Endodermal cell (in vitro differentiated cells): ENCODE results near the gene ABLIM1. TPM values are rescaled to one million over a fixed set of nuclear protein-coding genes. Genes with fewer than 3 reads are reported as not detected.

ENCODE experiments used
- DNase-seq: peaks from one replicate; pipeline ENCODE4 v3.0.0-alpha.2; 2017
- H3K27ac ChIP-seq: 2 replicates; pipeline ENCODE4 v1.5.1; 2013; ENCODE audit warnings: mild to moderate bottlenecking, low read depth, low read length, moderate library complexity
- H3K27me3 ChIP-seq: 2 replicates; pipeline ENCODE4 v1.6.1; 2013; ENCODE audit warnings: mild to moderate bottlenecking, low read length, moderate library complexity; ENCODE audit not compliant: insufficient read depth, control insufficient read depth, poor library complexity, severe bottlenecking
- H3K36me3 ChIP-seq: 2 replicates; pipeline ENCODE4 v1.7.0; 2013; ENCODE audit warnings: mild to moderate bottlenecking, low read length, moderate library complexity; ENCODE audit not compliant: control insufficient read depth, insufficient read depth
- H3K4me1 ChIP-seq: one replicate; pipeline ENCODE4 v1.7.0; 2013; ENCODE audit warnings: low read length; ENCODE audit not compliant: control insufficient read depth, insufficient read depth
- H3K4me3 ChIP-seq: 2 replicates; pipeline ENCODE4 v1.5.1; 2013; ENCODE audit warnings: mild to moderate bottlenecking, low read length, moderate library complexity
- H3K9ac ChIP-seq: 2 replicates; pipeline ENCODE4 v1.6.1; 2013; ENCODE audit warnings: mild to moderate bottlenecking, low read length, moderate library complexity; ENCODE audit not compliant: poor library complexity, severe bottlenecking; ENCODE audit errors: extremely low read depth
- H3K9me3 ChIP-seq: 2 replicates; pipeline ENCODE4 v1.6.1; 2013; ENCODE audit warnings: mild to moderate bottlenecking, low read length, moderate library complexity; ENCODE audit not compliant: control insufficient read depth
- H3K27ac Mint-ChIP-seq: 2 replicates; pipeline ENCODE4 v1.8.0; 2020; ENCODE audit warnings: mixed read lengths
- H3K27me3 Mint-ChIP-seq: 2 replicates; pipeline ENCODE4 v1.8.0; 2021; ENCODE audit warnings: mild to moderate bottlenecking, mixed read lengths; ENCODE audit not compliant: insufficient read depth
- H3K36me3 Mint-ChIP-seq: 2 replicates; pipeline ENCODE4 v1.8.0; 2020; ENCODE audit warnings: low read depth, mixed read lengths
- H3K4me1 Mint-ChIP-seq: 2 replicates; pipeline ENCODE4 v1.8.0; 2020; ENCODE audit warnings: mixed read lengths
- H3K4me3 Mint-ChIP-seq: 2 replicates; pipeline ENCODE4 v1.8.0; 2020; ENCODE audit warnings: mild to moderate bottlenecking, moderate library complexity, mixed read lengths
- H3K9me3 Mint-ChIP-seq: 2 replicates; pipeline ENCODE4 v1.8.0; 2020; ENCODE audit warnings: mild to moderate bottlenecking, mixed read lengths
- CTCF ChIP-seq: fragments of 200-600 bp; sonication (generic); conservative IDR thresholded peaks from 2 replicates; pipeline ENCODE4 v1.5.0; 2021; ENCODE audit warnings: antibody characterized with exemption, mild to moderate bottlenecking
- WGBS, 2 experiments: methylation state at CpG; one replicate each; pipeline versions ENCODE4 v1.1.5 to v1.1.7; 2013; ENCODE audit warnings: missing lambda C conversion rate in 2 of 2, mixed read lengths in 1 of 2; ENCODE audit not compliant: insufficient coverage in 1 of 2, insufficient read length in 1 of 2; 5-methylcytosine and 5-hydroxymethylcytosine counted together
- total RNA-seq, 2 donors: library from RNA; stranded (reverse); fragmentation: NEBNext Ultra II Directional in 1 of 2; extraction: Animal tissue kit (Norgen Biotek cat#: 25700) in 1 of 2; gene quantifications; 2 replicates in 1 of 2; 3 replicates in 1 of 2; pipeline ENCODE4 v1.2.1, GENCODE V29; 2021

The ABLIM1 gene
- total RNA-seq, 2 donors from 2014 or later = 39.3 to 49.3 TPM

GRCh38 chr10:114499116-114499515 is 159.0 kb downstream of the ABLIM1 start:
- Histone ChIP-seq H3K9ac (no peak overlapping the region), H3K36me3 (peaks cover 6% of the 10 kb centered on the region), H3K27ac (no peak overlapping the region), H3K27me3 (no peaks in the 10 kb centered on the region), H3K4me1 (no peaks in the 10 kb centered on the region), H3K4me3 (no peak overlapping the region), H3K9me3 (no peaks in the 10 kb centered on the region)
- no peaks in the 10 kb centered on the region for H3K4me1 Mint-ChIP-seq
- H3K36me3 Mint-ChIP-seq = peaks cover 5% of the 10 kb centered on the region
- DNase-seq = no peak
- no peak for TF ChIP-seq CTCF
- H3K4me3 Mint-ChIP-seq = no peak overlapping the region
- no peak overlapping the region for H3K27ac Mint-ChIP-seq
- 80 to 94% methylated on average over 1 to 2 of the region's 2 CpGs for WGBS, 2 experiments
- H3K9me3 Mint-ChIP-seq = no peaks in the 10 kb centered on the region
- H3K27me3 Mint-ChIP-seq = no peaks in the 10 kb centered on the region

- H3K36me3 ChIP-seq = peaks cover 6% of the 10 kb centered on the region
Measured at GRCh38 chr10:114498413-114499111, 159.5 kb downstream of the ABLIM1 start.

GRCh38 chr10:114495303-114495702 is 162.8 kb downstream of the ABLIM1 start:
- Histone ChIP-seq H3K36me3 (peaks cover 6% of the 10 kb centered on the region), H3K27ac (no peak overlapping the region), H3K4me1 (no peaks in the 10 kb centered on the region), H3K9me3 (no peaks in the 10 kb centered on the region), H3K27me3 (no peaks in the 10 kb centered on the region), H3K4me3 (no peak overlapping the region), H3K9ac (no peak overlapping the region)
- Mint-ChIP-seq H3K36me3 (peaks cover 5% of the 10 kb centered on the region), H3K4me1 (peaks cover 2% of the 10 kb centered on the region), H3K9me3 (no peaks in the 10 kb centered on the region), H3K4me3 (no peak overlapping the region), H3K27me3 (no peaks in the 10 kb centered on the region), H3K27ac (no peak overlapping the region)
- WGBS, 2 experiments = 93 to 100% methylated on average over 2 to 3 of the region's 3 CpGs
- DNase-seq = no peak
- no peak for TF ChIP-seq CTCF

More at GRCh38 chr10:114498413-114499111, 159.5 kb downstream of the ABLIM1 start:
- Histone ChIP-seq H3K9ac (no peak overlapping the region), H3K27ac (no peak overlapping the region), H3K9me3 (no peaks in the 10 kb centered on the region), H3K4me1 (no peaks in the 10 kb centered on the region), H3K4me3 (no peak overlapping the region), H3K27me3 (no peaks in the 10 kb centered on the region)
- H3K4me3 Mint-ChIP-seq = no peak overlapping the region
- no peak overlapping the region for H3K27ac Mint-ChIP-seq
- WGBS, 2 experiments = 96 to 100% methylated on average over 2 of the region's 2 CpGs
- no peaks in the 10 kb centered on the region for H3K27me3 Mint-ChIP-seq
- no peak for TF ChIP-seq CTCF
- no peaks in the 10 kb centered on the region for H3K9me3 Mint-ChIP-seq
- no peak for DNase-seq
- H3K36me3 Mint-ChIP-seq = peaks cover 5% of the 10 kb centered on the region
- no peaks in the 10 kb centered on the region for H3K4me1 Mint-ChIP-seq
